GM21528 (cell line): ENCODE results near the gene AKAP11.

Experiments
- ATAC-seq: cut with Tn5 transposase; IDR thresholded peaks from one replicate; pipeline ENCODE4 v1.9.1; 2021; ENCODE audit warnings: mild to moderate bottlenecking, moderate library complexity; ENCODE audit not compliant: unreplicated experiment, low FRiP score

Gene AKAP11

DNA sequence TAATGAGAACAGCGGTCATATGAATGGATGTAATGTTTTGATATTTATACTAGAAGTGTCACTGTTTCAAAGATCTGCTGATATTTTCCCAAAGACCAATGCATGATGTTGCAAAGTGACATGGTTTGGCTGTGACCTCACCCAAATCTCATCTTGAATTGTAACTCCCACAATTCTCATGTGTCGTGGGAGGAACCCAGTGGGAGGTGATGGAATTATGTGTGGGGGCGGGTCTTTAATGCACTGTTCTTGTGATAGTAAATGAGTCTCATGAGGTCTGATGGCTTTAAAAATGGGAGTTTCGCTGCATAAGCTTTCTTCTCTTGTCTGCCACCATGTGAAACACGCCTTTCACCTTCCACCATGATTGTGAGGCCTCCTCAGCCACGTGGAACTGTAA is 98.3 kb downstream of the AKAP11 start:
- no peak for ATAC-seq
